SK-N-SH treated with all-trans-retinoic acid at 6 μM for 48 hours (cell line): ENCODE data around the gene ASB2.

ENCODE experiments used
- ATAC-seq: fragments of 200-7000 bp; cut with Tn5 transposase; 3 replicates; pipeline ENCODE4 v1.9.1; 2020; ENCODE audit warnings: mild to moderate bottlenecking, moderate library complexity
- ARNTL ChIP-seq: fragments of 450-650 bp; formaldehyde crosslinking; IDR thresholded peaks from 2 replicates; pipeline ENCODE4 v1.5.0; 2020; ENCODE audit warnings: low read depth, mild to moderate bottlenecking, moderate library complexity, borderline replicate concordance
- BACH2 ChIP-seq: fragments of 250-450 bp; sonication (Bioruptor Pico); IDR thresholded peaks from 2 replicates; pipeline ENCODE4 v1.9.0; 2021; ENCODE audit warnings: mild to moderate bottlenecking, borderline replicate concordance
- CREB5 ChIP-seq: fragments of 250-450 bp; sonication (Bioruptor Pico); IDR thresholded peaks from 2 replicates; pipeline ENCODE4 v1.5.1; 2020; ENCODE audit warnings: low read depth, mild to moderate bottlenecking, moderate library complexity
- CSDC2 ChIP-seq: fragments of 250-450 bp; sonication (Bioruptor Pico); IDR thresholded peaks from 2 replicates; pipeline ENCODE4 v1.5.0; 2020; ENCODE audit warnings: mild to moderate bottlenecking, moderate library complexity
- CSRNP3 ChIP-seq: fragments of 250-450 bp; sonication (Bioruptor Pico); IDR thresholded peaks from 2 replicates; pipeline ENCODE4 v1.5.1; 2021; ENCODE audit warnings: mild to moderate bottlenecking, moderate library complexity
- ESRRG ChIP-seq: fragments of 250-450 bp; sonication (Bioruptor Pico); IDR thresholded peaks from 2 replicates; pipeline ENCODE4 v1.6.1; 2021; ENCODE audit warnings: mild to moderate bottlenecking
- GLIS3 ChIP-seq: fragments of 250-450 bp; sonication (Bioruptor Pico); IDR thresholded peaks from 2 replicates; pipeline ENCODE4 v1.5.0; 2020; ENCODE audit warnings: mild to moderate bottlenecking, moderate library complexity
- ISL1 ChIP-seq: fragments of 250-450 bp; sonication (Bioruptor Pico); IDR thresholded peaks from 2 replicates; pipeline ENCODE4 v2.1.2; 2022; ENCODE audit warnings: mild to moderate bottlenecking, moderate library complexity
- OSR1 ChIP-seq: fragments of 250-450 bp; sonication (Bioruptor Pico); IDR thresholded peaks from 2 replicates; pipeline ENCODE4 v1.8.0; 2022; ENCODE audit warnings: moderate library complexity, mild to moderate bottlenecking, inconsistent platforms
- PATZ1 ChIP-seq: fragments of 250-450 bp; sonication (Bioruptor Pico); IDR thresholded peaks from 2 replicates; pipeline ENCODE4 v1.8.0; 2020; ENCODE audit warnings: mild to moderate bottlenecking, moderate library complexity, borderline replicate concordance
- POU6F1 ChIP-seq: fragments of 250-450 bp; sonication (Bioruptor Pico); IDR thresholded peaks from 2 replicates; pipeline ENCODE4 v1.8.0; 2021; ENCODE audit warnings: low read depth, mild to moderate bottlenecking, moderate library complexity, borderline replicate concordance
- PPARA ChIP-seq: fragments of 250-450 bp; sonication (Bioruptor Pico); IDR thresholded peaks from 2 replicates; pipeline ENCODE4 v1.5.0; 2020; ENCODE audit warnings: mild to moderate bottlenecking, borderline replicate concordance
- RARB ChIP-seq: fragments of 250-450 bp; sonication (Bioruptor Pico); IDR thresholded peaks from 2 replicates; pipeline ENCODE4 v1.8.0; 2021; ENCODE audit warnings: mild to moderate bottlenecking, moderate library complexity
- SNAI2 ChIP-seq: fragments of 250-450 bp; sonication (Bioruptor Pico); IDR thresholded peaks from 2 replicates; pipeline ENCODE4 v1.5.0; 2020; ENCODE audit warnings: mild to moderate bottlenecking, moderate library complexity
- TCF4 ChIP-seq: fragments of 250-450 bp; sonication (Bioruptor Pico); IDR thresholded peaks from 2 replicates; pipeline ENCODE4 v1.8.0; 2021; ENCODE audit warnings: mild to moderate bottlenecking, moderate library complexity, borderline replicate concordance
- TSHZ2 ChIP-seq: fragments of 250-450 bp; sonication (Bioruptor Pico); IDR thresholded peaks from 2 replicates; pipeline ENCODE4 v1.5.0; 2020; ENCODE audit warnings: mild to moderate bottlenecking, moderate library complexity
- ZC3H10 ChIP-seq: fragments of 250-450 bp; sonication (Bioruptor Pico); IDR thresholded peaks from 2 replicates; pipeline ENCODE4 v1.5.1; 2021; ENCODE audit warnings: mild to moderate bottlenecking, moderate library complexity
- ZFP3 ChIP-seq: fragments of 250-450 bp; sonication (Bioruptor Pico); IDR thresholded peaks from 2 replicates; pipeline ENCODE4 v1.5.0; 2020; ENCODE audit warnings: mild to moderate bottlenecking, moderate library complexity
- ZFP30 ChIP-seq: fragments of 450-650 bp; formaldehyde crosslinking; IDR thresholded peaks from 2 replicates; pipeline ENCODE4 v1.5.0; 2022; ENCODE audit warnings: mild to moderate bottlenecking, moderate library complexity
- ZNF565 ChIP-seq: fragments of 450-650 bp; formaldehyde crosslinking; conservative IDR thresholded peaks from 2 replicates; pipeline ENCODE4 v1.5.0; 2020; ENCODE audit warnings: low read depth, mild to moderate bottlenecking, moderate library complexity
- ZNF70 ChIP-seq: fragments of 450-650 bp; formaldehyde crosslinking; IDR thresholded peaks from 2 replicates; pipeline ENCODE4 v1.5.0; 2020; ENCODE audit warnings: mild to moderate bottlenecking, moderate library complexity
- ZNF8 ChIP-seq: fragments of 450-650 bp; formaldehyde crosslinking; IDR thresholded peaks from 2 replicates; pipeline ENCODE4 v1.5.0; 2020; ENCODE audit warnings: mild to moderate bottlenecking, moderate library complexity

ASB2 gene

GRCh38 chr14:93936926-93937325, 39.4 kb downstream of the ASB2 start:
- no peak for TF ChIP-seq OSR1 (CRISPR knock-in tag)
- no peak for TF ChIP-seq ZFP3 (CRISPR knock-in tag)
- TF ChIP-seq ZNF70 (CRISPR knock-in tag): no peak
- TF ChIP-seq ISL1 (CRISPR knock-in tag): no peak
- no peak for TF ChIP-seq TSHZ2
- no peak for TF ChIP-seq PATZ1 (CRISPR knock-in tag)
- TF ChIP-seq ARNTL (CRISPR knock-in tag): no peak
- TF ChIP-seq ZC3H10 (CRISPR knock-in tag): no peak
- TF ChIP-seq CREB5: no peak
- no peak for TF ChIP-seq POU6F1 (CRISPR knock-in tag)
- TF ChIP-seq CSRNP3 (CRISPR knock-in tag): no peak
- TF ChIP-seq ZFP30 (CRISPR knock-in tag): no peak
- TF ChIP-seq ESRRG (CRISPR knock-in tag): no peak
- no peak for TF ChIP-seq BACH2 (CRISPR knock-in tag)
- no peak for TF ChIP-seq GLIS3
- TF ChIP-seq ZNF8: no peak
- TF ChIP-seq SNAI2 (CRISPR knock-in tag): no peak
- TF ChIP-seq CSDC2: no peak
- no peak for TF ChIP-seq ZNF565
- no peak for ATAC-seq

GRCh38 chr14:93936245-93936644, 40.1 kb downstream of the ASB2 start:
- no peak for TF ChIP-seq PPARA (CRISPR knock-in tag)
- no peak for TF ChIP-seq ARNTL (CRISPR knock-in tag)
- TF ChIP-seq ZFP30 (CRISPR knock-in tag): no peak
- TF ChIP-seq ISL1 (CRISPR knock-in tag): no peak
- no peak for TF ChIP-seq ZFP3 (CRISPR knock-in tag)
- no peak for TF ChIP-seq POU6F1 (CRISPR knock-in tag)
- TF ChIP-seq GLIS3: no peak
- no peak for TF ChIP-seq ZNF565
- TF ChIP-seq TCF4 (CRISPR knock-in tag): no peak
- no peak for TF ChIP-seq RARB (CRISPR knock-in tag)
- ATAC-seq: peak; percentile 17; the same call in 1 of the 3 replicates
